GM12865 (cell line): ENCODE data around the gene ZRANB3.

ENCODE experiments used
- DNase-seq: peaks from one replicate; pipeline ENCODE4 v3.0.0; 2010; ENCODE audit warnings: low read depth
- H3K4me3 ChIP-seq: 2 replicates; pipeline ENCODE4 v1.5.1; 2011; ENCODE audit warnings: mild to moderate bottlenecking, low read depth, low read length, control low read depth
- TF ChIP-seq, protein P1 (sequence below): IDR thresholded peaks from 2 replicates; pipeline ENCODE4 v1.5.1; 2011; ENCODE audit warnings: low read length, control low read depth, low read depth, inconsistent platforms; ENCODE audit not compliant: insufficient read depth; ENCODE audit errors: missing control alignments

Gene ZRANB3

DNA sequence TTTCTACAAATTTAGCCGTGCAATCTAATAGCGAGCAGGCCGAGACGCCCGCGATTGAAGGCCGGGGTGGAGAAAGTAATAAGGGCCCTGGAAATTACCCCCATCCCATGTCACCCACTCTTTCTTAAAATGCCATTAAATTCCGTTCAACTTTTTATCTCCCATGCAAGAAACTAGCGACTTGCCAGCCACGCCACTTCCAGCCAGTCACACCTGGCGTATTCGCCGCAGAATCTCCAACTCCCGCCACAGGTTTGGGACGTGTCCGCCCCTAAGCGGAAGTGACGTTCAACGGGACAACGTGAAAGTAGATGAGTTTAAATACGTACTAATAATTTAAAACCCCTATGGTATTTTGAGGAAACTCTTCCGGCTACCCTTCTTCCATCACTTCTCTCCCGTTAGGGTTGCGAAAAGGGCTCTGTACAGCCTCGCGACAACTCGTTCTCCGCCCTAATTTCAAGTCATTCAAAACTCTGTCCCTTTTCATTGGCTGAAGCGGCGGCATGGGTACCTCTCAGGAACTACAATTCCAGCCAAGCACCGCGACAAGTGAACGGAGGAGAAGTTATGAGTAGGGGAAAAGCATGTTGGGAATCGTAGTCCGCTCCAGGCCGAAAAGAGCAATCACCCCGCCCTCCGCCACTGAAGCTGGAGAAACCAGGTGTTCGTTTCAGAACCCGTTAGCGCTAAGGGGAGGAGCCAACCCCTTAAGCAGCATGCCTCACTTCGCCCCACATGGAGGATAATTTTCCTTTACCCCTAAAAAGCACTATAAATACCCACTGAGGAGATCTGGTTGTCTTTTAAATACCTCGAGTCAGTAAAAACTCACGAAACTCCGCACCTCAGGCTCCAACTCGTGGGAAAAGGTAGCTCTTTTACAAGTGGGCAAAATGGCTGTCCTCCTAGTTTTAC lies at the start of gene ZRANB3:
TSS of gene ZRANB3 (minus strand) at position 906 of the 918 bp plus-strand sequence.
- peak; percentile 99 for DNase-seq
- TF ChIP-seq, protein P1, sequence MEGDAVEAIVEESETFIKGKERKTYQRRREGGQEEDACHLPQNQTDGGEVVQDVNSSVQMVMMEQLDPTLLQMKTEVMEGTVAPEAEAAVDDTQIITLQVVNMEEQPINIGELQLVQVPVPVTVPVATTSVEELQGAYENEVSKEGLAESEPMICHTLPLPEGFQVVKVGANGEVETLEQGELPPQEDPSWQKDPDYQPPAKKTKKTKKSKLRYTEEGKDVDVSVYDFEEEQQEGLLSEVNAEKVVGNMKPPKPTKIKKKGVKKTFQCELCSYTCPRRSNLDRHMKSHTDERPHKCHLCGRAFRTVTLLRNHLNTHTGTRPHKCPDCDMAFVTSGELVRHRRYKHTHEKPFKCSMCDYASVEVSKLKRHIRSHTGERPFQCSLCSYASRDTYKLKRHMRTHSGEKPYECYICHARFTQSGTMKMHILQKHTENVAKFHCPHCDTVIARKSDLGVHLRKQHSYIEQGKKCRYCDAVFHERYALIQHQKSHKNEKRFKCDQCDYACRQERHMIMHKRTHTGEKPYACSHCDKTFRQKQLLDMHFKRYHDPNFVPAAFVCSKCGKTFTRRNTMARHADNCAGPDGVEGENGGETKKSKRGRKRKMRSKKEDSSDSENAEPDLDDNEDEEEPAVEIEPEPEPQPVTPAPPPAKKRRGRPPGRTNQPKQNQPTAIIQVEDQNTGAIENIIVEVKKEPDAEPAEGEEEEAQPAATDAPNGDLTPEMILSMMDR: no peak
- H3K4me3 ChIP-seq: peak within 1 kb of the TSS; percentile 65

DNA sequence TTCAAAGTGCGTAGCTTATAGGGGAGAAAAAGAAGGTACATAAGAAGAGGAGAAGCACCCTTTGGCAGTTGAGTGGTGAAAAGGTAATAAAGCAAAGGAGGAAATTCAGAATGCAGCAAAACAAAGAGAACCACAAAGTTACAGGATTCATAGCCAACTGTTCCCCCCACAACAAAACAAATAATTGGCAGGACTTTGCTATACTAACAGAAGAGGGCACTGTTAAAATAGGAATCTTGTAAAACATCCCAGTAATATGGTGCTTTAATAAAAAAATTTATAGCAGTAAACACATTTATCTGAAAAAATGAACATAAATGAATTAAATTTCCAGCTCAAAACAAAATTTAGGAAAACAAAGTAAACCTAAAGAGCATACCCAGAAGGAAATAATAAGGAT lies 42.6 kb upstream of the ZRANB3 start:
- no peak overlapping the region for H3K4me3 ChIP-seq
- DNase-seq: no peak
- TF ChIP-seq, protein P1: no peak

- TF ChIP-seq, protein P1: no peak
Observed at GRCh38 chr2:135570884-135571283, 39.9 kb upstream of the ZRANB3 start.

DNA sequence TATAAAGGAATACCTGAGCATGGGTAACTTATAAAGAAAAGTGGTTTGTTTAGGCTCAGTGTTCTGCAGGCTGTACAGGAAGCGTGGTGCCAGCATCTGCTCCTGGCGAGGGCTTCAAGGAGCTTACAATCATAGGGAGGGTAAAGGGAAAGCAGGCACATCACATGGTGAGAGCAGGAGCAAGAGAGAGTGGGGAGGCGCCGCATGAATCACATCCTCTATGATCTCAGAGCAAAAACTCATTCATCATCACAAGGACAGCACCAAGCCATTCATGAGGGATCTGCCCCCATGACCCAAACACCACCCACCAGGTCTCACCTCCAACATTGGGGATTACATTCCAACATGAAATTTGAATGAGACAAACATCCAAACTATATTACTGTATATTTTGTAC lies 32.8 kb upstream of the ZRANB3 start:
- no peak for DNase-seq
- H3K4me3 ChIP-seq: no peak overlapping the region
- TF ChIP-seq, protein P1: no peak

More at GRCh38 chr2:135570884-135571283, 39.9 kb upstream of the ZRANB3 start:
- H3K4me3 ChIP-seq: no peak overlapping the region
- no peak for DNase-seq

DNA sequence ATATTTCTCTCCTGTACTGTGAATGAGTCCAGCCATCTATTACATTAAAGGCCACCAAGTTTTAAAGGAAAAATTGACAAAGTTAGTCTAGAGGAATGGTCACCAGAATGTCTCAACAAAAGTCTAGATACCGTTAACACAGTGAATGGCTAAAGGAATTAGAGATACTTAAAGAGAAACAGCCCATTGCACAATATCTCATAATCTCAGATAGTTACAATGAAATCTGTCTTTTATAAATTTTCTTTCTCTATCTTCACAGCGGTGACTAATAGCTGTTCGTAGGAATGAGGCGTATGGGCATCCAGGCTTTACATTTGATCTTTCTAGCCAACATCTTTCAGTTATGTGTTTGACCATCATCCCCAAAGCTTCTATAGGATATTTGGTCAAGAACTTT lies 30.9 kb upstream of the ZRANB3 start:
- DNase-seq: no peak
- TF ChIP-seq, protein P1: no peak
- H3K4me3 ChIP-seq: no peak overlapping the region

GRCh38 chr2:135557530-135557929 lies 26.5 kb upstream of the ZRANB3 start:
- TF ChIP-seq, protein P1: no peak
- no peak overlapping the region for H3K4me3 ChIP-seq

More at GRCh38 chr2:135557530-135557929, 26.5 kb upstream of the ZRANB3 start:
- DNase-seq: no peak
